NCI-H1092 (cell line): Measurements from ENCODE around the gene SEPTIN11.

Experiments
- DNase-seq: peaks from one replicate; lab custom pipeline; 2025; lab: John Stamatoyannopoulos, UW

SEPTIN11 gene

DNA sequence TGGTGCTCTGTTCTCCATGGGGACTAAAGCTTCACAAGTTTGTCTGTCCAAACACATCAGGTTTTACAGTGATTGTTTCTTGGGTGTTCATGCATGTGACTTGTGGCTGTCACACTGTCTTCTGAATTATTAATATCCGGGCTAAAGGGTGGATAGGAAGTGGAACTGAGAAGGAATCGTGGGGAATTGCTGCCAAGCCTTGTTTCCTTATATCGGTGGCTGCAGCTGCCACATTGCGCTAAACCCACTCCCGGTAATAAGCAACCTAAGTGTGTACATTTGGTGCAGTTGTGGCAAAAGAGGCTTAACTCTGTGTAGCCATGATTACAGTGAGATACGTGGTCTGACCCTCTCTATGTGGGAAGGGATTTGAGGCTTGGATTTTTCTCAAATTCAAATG lies 30.7 kb downstream of the SEPTIN11 start:
- DNase-seq = no peak

DNA sequence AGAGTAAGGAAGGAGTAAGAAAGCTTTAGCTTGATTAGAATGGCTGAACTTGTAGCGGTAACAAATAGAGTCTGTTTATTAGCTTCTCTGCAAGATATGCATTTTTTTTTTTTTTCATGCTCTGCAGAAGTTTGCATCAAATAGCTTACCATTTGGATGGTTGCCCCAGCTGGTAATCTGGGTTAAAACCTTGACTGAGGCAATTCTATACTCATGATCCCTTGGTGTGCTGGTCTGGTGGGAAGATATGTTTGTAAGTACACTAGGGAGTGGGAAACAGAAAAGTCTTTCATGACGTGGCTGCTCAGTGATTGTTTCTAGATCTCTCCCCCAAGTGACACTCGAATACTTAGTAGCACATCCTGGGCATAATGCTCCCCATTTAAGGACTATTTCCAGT lies 32.1 kb downstream of the SEPTIN11 start:
- no peak for DNase-seq

DNA sequence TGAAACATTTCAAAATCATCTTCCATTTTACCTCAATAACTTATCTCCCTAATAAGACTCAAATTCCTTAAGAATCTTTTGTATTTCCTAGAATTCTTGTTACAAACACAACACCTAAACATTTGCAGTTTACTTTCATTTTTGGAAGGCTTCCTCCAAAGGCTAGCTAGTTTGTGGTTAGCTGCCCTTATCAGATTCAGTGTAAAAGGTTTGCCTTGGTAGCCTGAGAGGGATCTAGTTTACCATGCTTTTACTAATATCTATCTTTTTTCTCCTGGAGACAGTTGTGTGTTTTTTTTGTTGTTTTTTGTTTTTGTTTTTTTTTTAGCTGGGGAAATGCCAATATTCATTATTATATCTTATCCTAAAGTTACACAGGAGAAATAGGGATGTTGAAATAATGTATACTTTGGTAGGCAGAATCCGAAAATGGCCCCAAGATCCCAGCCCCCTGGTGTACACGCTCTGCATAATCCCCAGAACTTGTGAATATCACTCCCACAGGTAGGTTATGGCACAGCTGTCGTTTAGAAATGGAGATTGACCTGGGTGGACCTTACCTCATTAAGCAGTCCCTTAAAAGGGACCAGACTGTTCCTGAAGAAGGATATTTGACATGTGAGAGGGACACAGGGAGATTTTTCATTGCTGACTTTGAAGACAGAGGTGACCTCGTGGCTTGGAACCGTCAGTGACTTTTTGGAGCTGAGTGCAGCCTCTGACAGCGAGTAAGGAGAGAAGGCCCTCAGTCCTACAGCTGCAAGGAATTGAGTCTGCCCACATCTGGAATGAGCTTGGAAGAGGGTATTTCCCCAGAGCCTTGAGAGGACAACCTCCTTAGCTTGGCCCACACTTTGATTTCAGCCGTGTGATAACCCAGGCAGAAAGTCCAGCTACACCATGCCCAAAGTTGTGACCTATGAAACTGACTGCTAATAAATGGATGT lies 33.4 kb downstream of the SEPTIN11 start:
- no peak for DNase-seq

DNA sequence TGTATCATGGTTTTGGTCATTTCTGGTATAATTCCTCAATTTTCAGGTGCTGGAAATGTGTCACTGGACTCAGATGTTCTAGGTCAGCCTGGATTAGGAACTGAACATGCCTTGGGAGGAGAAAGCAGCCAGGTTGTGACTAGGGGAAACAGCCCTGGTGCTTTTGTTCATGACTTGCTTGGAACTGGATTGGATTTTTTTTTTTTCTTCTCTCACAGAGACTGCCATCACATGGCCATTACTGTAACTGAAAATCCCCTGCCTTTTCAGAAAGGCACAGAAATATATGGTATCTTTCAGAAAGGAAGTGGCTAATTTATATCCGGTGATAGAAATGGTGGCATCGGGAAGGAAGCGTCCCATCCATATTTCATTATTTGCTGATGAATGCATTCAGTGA lies 34.6 kb downstream of the SEPTIN11 start:
- DNase-seq = no peak

DNA sequence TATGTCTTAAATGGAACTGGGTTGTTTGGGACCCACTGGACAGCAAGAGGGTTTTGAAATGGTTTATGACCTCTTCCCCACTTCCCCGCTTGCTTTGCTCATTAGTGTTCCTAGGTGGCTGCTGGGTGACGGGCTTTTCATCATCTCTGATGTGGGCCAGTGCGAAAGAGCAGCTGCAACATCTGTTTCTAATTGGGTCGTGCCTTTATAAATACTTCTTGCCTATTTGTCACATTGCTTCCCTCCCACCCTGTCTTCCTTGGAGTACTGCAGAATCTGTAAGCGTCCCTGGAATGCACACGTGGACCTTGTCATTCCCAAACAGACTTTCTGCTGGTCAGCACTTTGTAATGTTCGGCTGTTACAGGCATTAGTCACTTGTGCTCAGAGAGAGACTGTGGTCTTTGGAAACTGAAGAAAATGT lies 35.2 kb downstream of the SEPTIN11 start:
- DNase-seq = no peak

DNA sequence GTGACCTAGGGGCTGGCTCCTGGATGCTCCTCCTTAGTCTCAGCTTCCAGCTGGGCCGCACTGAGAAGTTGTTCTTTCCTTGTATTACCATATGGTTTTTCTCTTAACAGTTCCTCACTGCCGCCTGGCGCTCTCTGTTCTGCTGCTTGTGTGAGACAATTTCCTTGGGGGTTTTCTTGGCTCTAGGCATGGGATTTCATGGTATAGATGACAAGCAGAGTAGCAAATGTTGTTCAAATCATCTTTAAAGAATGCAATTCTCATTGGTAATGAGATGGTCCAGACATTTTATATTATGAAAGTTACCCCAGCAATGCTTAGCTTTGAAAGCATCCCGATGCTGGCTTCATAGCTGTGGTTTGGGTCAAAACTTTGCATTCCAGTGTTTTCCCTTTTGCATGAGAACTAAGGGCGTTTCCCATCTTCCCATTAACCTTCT lies 37.6 kb downstream of the SEPTIN11 start:
- no peak for DNase-seq

DNA sequence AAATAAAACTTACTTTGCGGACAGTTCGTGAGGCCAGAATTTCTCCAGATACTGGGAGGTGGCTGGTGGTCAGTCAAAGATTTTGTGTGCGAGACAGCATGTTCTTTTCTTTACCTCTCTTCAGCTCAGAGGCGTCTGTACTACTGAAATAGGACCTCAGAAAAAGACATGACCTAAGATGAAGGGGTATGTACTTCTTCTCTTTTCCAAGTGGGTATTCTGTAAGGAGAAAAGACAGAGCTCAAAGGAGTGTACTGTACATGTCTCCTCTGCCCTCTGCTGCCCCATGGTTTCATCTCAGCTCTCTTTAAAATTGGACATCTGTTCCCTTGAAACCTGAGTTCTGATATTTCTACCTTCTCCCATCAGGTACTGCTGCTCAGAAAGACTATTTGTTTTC lies 38.1 kb downstream of the SEPTIN11 start:
- no peak for DNase-seq

DNA sequence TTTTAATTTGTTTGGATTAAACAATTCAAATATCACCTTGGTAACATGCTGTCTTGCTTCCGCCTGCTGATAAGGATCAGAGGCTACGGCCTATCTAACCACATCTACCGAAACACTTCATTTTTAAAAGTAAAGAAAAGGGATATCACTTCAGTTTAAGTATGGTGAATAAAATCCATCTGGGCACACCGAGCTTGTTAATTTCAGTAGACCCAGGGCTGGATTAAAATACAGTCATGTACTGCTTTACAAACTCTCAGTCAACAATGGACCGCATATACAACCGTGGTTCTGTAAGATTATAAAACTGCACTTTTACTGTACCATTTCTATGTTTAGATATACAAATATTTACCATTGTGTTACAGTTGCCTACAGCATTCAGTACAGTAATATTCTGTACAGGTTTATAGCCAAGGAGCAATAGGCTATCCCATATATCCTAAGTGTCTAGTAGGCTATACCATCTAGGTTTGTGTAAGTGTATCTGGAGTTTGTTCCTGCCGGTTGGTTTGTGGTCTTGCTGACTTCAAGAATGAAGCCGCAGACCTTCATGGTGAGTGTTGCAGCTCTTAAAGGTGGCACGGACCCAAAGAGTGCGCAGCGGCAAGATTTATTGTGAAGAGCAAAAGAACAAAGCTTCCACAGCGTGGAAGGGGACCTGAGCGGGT lies 40.0 kb downstream of the SEPTIN11 start:
- DNase-seq = no peak

DNA sequence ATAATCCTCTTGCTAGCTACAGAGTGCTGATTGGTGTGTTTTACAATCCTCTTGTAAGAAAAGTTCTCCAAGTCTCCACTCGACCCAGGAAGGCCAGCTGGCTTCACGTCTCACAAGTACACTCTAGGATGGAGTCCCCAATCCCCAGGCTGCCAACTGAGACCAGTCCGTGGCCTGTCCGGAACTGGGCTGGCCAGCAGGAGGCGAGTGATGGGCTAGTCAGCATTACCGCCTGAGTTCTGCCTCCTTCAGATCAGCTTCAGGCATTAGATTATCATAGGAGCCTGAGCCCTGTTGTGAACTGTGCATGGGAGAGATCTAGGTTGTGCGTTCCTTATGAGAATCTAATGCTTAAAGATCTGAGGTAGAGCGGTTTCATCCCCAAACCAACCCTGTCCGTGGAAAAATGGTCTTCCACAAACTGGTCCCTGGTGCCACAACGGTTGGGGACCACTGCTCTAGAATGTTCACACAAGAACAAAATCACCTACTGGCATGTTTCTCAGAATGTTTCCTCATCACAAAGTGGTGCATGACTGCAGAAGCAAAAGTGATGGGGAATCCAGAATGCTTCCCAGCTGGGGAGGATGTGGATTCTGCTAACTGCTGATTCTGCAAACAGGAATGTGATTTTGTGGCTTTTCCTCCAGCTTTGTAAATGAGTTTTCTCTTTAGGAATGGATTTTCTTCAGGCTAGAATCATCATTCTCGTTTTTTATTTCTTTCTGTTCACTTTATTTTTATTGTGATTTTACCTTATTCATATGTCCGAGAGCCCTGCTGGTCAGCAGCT lies 40.9 kb downstream of the SEPTIN11 start:
- no peak for DNase-seq

DNA sequence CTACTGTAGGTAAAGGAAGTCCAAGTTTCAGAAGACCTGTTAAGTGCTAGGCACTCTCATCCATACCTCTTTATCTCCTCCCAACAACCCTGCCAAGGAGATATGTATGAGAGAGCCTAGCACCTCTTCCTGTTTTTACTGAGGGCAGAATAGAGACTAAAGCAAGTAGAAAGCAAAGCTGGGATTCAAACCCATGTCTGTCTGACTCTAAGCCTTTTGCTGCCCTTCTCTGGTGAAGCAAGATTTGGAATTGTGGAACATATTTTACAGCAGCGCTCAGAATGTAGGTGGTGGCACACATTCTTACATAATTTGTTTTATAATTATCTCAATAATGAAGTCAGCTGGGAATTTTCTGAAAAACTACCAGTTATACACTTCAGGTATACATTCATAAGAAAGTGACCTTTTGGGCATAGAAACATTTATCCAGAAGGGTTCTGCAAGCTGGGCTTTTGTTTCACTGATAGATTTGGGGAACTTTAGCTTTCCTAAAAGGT lies 41.7 kb downstream of the SEPTIN11 start:
- DNase-seq = no peak

DNA sequence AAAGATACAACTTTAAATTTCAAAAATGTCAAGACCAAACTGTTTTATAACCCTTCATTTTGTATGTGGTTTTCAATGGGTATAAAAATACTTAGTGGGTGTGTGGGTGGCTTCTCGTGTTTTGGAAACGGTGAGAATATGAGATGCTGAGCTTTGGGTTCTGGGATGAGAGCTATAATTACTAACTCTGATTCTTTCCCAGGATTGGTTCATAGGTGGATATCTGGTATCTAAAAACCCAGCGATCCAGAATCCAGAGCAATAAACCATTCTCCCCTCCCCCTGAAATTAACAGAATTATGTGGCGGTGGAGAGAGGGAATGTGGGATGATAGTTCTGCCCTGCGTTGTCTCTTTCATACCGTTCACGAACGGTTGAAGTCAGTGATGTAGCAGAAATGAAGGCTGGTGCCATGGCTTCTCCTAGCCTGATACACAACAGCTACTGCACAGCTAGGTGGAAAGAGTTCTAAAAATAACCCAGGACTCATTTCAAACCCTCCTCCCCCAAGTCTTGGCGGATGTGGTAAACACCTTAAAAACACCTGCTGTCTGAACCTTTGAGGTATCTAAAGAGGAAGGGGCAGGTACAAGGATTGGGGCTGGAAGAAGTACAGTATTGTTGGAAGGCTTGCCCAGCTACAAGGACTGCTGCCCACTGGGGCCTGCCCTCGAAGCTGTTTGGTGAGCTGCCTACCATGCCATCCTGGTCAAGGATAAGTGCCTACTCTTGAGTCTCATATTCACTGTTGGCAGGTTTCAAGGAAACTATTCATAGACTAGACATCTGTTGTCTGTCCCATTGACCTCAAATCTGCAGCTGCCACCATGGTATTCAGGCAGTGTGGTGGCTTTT lies 44.5 kb downstream of the SEPTIN11 start:
- DNase-seq = peak; percentile 7

DNA sequence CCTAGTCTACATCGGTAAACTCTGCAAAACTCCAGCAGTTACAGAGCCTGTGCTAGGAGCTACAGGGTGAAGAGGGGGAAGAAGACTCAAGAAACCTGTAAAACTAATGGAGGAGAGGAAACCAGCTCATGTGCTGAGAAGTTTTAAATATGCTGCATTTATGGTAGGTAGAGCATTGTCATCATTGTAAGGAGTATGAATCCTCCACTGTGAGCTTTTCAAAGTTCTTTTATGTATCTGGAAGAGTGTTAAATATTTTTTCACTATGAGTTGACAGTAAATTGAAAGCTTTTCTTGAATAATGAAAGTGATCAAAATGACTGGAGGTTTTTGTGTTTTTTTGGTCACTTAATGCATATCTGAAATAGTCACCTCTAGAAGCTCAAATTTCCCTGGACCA lies 46.2 kb downstream of the SEPTIN11 start:
- DNase-seq = no peak

DNA sequence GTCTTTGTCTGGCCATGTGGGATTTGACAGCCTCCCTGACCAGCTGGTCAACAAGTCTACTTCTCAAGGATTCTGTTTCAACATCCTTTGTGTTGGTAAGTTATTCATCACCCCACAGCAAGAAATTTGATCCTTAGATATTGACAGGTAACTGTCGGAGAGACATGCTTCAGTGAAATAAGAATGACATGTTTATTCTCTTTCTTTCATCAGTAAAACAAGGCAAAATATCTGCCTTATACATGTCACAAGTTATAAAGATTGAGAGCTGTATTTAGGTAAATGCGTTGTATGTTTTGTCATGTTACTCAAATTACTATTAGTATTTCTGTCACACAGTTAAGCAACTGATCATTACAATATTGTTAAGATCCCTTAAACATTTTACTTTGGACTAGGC lies 46.9 kb downstream of the SEPTIN11 start:
- no peak for DNase-seq

DNA sequence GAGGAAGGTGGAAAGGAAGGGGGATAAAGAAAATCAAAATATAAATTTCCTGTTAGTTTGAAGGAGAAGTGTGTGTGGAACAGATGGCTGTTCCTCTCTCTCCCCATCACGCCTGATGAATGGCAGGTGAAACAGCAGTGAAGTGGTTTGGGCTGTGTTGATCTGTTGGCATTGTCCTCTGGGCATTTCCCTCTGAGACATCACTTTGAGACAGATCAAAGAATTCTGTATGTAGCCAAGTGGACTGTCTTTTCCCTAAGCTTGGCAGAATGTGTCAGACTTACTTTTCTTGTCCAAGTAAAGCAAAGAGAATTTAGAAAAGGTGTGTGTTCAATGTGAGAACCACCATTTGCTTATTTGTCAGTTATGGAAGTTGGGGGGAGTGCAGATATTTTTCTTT lies 47.5 kb downstream of the SEPTIN11 start:
- no peak for DNase-seq

DNA sequence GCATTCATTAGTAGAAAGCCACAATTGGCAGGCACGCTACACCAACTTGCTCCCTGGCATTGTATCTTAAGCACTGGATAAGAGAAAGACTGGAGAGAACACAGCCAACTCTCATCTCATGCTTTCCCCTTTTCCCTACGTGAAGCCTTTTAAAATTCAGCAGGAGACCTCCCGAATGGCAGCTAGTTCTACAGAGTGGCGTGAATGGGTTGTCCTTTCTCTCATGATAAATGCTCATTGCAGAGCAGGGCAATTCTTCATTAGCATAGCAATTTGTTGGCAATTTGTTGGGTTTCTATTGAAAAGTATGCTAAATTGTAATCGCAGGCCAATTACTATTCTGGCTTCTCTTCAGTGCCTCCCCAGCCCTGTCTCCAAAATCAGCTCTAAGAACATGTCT lies 48.0 kb downstream of the SEPTIN11 start:
- DNase-seq = no peak

DNA sequence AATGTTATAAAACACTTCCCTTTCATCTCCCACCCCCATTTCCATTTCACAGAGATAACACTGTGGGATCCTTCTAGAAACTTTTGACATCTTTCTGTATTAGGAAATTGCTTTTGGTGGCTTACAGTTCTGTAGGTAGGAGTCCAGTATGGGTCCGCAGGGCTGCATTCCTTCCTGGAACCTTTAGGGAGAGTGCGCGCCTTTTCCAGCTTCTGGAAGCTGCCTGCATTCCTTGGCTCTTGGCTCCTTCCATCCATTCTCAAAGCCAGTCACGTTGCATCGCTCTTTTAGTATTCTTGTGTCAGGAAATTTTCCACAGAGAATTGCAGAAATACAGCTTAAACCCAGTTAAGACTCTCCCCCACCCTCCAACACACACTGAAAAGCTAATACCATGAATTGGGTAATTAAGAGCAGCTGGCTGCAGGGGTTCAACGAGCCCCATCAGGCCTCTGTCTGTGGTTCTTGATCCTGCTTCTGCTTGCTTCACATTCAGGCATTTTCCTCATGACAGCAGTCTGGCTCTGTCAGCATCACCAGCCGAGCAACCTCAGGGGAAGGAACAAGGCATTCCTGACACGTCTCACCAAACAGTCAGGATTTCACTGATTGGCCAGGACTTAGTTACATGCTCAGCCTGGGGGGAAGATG lies 48.8 kb downstream of the SEPTIN11 start:
- no peak for DNase-seq
